H1 (cell line): ENCODE measurements around the gene PRELID2. TPM values are rescaled to one million over a fixed set of nuclear protein-coding genes. Genes with fewer than 3 reads are reported as not detected.

Source experiments
- JUND ChIP-seq: IDR thresholded peaks from 2 replicates; pipeline ENCODE4 v1.6.1; 2011; ENCODE audit warnings: mild to moderate bottlenecking, improper control_type of control experiment, low read length
- MAX ChIP-seq: IDR thresholded peaks from 2 replicates; pipeline ENCODE4 v1.6.1; 2012; ENCODE audit warnings: inconsistent platforms
- polyA plus RNA-seq, 7 experiments: library from polyadenylated mRNA; depleted of rRNA in 3 of 7; stranded (reverse) in 5 of 7; unstranded in 2 of 7; fragments of >200 nt in 5 of 7; fragments of 200-250 nt in 2 of 7; gene quantifications; 1 replicate in 5 of 7; 2 replicates in 1 of 7; 4 replicates in 1 of 7; pipeline versions ENCODE4 v1.2.1 to v1.2.3, GENCODE V29; 2011 to 2013; ENCODE audit warnings: missing spikeins in 2 of 7, mixed read lengths in 2 of 7
- total RNA-seq: library from RNA; stranded (reverse); fragmentation: NEBNext Ultra II Directional; extraction: Animal tissue kit (Norgen Biotek cat#: 25700); gene quantifications from 2 replicates; pipeline ENCODE4 v1.2.1, GENCODE V29; 2021
- TF ChIP-seq, protein P1 (sequence below): fragments of 300-600 bp; sonication (generic); IDR thresholded peaks from 2 replicates; pipeline ENCODE4 v1.7.1; 2012; ENCODE audit warnings: low read length, moderate library complexity, mild to moderate bottlenecking, inconsistent platforms; ENCODE audit not compliant: insufficient replicate concordance

Gene PRELID2
- total and polyA plus RNA-seq, 2 of the 8 experiments (the other 6 are each of a cell fraction or from before 2014, with no cell fraction given), result 2.2 to 7.8 TPM

DNA sequence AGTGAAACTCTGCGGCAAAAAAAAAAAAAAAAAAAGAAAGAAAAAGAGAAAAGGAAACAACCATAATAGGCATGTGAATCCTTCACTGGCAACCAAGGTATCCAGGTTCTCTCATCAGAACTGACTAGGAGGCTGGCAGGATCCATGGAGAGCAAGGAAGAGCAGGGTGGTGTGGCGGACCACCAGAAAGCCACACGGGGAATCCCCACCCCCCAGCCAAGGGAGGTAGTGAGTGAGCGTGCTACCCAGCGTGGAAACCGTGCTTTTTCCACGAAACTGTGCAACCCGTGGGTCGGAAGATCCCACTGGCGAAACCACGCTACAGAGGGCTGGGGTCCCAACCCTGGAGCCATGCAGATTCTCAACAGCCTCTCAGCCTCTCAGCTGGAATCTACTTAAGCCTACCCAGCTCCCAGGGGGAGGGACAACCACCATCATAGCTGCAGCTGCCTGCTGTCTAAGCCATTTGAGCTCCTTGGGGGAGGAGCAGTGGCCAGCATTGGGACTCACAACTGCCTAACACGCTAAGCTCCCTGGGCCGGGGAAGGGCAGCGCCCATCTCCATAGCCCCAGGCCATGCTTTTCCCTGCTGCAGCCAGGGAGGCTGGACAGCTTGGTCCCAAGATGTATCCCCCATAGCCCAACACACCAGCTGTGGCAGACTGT, 91.6 kb downstream of the PRELID2 start (continued):
- TF ChIP-seq, protein P1, sequence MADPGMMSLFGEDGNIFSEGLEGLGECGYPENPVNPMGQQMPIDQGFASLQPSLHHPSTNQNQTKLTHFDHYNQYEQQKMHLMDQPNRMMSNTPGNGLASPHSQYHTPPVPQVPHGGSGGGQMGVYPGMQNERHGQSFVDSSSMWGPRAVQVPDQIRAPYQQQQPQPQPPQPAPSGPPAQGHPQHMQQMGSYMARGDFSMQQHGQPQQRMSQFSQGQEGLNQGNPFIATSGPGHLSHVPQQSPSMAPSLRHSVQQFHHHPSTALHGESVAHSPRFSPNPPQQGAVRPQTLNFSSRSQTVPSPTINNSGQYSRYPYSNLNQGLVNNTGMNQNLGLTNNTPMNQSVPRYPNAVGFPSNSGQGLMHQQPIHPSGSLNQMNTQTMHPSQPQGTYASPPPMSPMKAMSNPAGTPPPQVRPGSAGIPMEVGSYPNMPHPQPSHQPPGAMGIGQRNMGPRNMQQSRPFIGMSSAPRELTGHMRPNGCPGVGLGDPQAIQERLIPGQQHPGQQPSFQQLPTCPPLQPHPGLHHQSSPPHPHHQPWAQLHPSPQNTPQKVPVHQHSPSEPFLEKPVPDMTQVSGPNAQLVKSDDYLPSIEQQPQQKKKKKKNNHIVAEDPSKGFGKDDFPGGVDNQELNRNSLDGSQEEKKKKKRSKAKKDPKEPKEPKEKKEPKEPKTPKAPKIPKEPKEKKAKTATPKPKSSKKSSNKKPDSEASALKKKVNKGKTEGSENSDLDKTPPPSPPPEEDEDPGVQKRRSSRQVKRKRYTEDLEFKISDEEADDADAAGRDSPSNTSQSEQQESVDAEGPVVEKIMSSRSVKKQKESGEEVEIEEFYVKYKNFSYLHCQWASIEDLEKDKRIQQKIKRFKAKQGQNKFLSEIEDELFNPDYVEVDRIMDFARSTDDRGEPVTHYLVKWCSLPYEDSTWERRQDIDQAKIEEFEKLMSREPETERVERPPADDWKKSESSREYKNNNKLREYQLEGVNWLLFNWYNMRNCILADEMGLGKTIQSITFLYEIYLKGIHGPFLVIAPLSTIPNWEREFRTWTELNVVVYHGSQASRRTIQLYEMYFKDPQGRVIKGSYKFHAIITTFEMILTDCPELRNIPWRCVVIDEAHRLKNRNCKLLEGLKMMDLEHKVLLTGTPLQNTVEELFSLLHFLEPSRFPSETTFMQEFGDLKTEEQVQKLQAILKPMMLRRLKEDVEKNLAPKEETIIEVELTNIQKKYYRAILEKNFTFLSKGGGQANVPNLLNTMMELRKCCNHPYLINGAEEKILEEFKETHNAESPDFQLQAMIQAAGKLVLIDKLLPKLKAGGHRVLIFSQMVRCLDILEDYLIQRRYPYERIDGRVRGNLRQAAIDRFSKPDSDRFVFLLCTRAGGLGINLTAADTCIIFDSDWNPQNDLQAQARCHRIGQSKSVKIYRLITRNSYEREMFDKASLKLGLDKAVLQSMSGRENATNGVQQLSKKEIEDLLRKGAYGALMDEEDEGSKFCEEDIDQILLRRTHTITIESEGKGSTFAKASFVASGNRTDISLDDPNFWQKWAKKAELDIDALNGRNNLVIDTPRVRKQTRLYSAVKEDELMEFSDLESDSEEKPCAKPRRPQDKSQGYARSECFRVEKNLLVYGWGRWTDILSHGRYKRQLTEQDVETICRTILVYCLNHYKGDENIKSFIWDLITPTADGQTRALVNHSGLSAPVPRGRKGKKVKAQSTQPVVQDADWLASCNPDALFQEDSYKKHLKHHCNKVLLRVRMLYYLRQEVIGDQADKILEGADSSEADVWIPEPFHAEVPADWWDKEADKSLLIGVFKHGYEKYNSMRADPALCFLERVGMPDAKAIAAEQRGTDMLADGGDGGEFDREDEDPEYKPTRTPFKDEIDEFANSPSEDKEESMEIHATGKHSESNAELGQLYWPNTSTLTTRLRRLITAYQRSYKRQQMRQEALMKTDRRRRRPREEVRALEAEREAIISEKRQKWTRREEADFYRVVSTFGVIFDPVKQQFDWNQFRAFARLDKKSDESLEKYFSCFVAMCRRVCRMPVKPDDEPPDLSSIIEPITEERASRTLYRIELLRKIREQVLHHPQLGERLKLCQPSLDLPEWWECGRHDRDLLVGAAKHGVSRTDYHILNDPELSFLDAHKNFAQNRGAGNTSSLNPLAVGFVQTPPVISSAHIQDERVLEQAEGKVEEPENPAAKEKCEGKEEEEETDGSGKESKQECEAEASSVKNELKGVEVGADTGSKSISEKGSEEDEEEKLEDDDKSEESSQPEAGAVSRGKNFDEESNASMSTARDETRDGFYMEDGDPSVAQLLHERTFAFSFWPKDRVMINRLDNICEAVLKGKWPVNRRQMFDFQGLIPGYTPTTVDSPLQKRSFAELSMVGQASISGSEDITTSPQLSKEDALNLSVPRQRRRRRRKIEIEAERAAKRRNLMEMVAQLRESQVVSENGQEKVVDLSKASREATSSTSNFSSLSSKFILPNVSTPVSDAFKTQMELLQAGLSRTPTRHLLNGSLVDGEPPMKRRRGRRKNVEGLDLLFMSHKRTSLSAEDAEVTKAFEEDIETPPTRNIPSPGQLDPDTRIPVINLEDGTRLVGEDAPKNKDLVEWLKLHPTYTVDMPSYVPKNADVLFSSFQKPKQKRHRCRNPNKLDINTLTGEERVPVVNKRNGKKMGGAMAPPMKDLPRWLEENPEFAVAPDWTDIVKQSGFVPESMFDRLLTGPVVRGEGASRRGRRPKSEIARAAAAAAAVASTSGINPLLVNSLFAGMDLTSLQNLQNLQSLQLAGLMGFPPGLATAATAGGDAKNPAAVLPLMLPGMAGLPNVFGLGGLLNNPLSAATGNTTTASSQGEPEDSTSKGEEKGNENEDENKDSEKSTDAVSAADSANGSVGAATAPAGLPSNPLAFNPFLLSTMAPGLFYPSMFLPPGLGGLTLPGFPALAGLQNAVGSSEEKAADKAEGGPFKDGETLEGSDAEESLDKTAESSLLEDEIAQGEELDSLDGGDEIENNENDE, result no peak
- TF ChIP-seq JUND, result no peak
- no peak for TF ChIP-seq MAX
- TF ChIP-seq, all 59 proteins: peak for 0
